Measurements from ENCODE around the gene DCAF17. TPM values are rescaled to one million over a fixed set of nuclear protein-coding genes. Genes with fewer than 3 reads are reported as not detected.

The DCAF17 gene
- polyA plus RNA-seq, 2 of the 4 experiments (the other 2 are of a cell fraction) = 11.5 to 26.9 TPM

GRCh38 chr2:171470129-171470528 lies 36.1 kb downstream of the DCAF17 start:
- ATAC-seq = no peak
- Histone ChIP-seq H3K27ac (no peak overlapping the region), H3K4me3 (no peak overlapping the region), H3K4me2 (no peak overlapping the region), H3K9me3 (no peaks in the 10 kb centered on the region), H3K4me1 (no peaks in the 10 kb centered on the region)
- ChIA-PET CTCF (interaction anchor here (0.9 kb wide), 1 partner anchor 703 kb away, joined by 3 read pairs; no protein-coding TSS in a partner anchor), POLR2A (no interaction called here)
- no peak for FAIRE-seq
- WGBS (ENCODE audit: missing lambda C conversion rate) = 93% methylated on average over 5 of the region's 5 CpGs
- no peak for DNase-seq (ENCODE audit: low read depth in 1 of 2, low spot score in 1 of 2)
- TF ChIP-seq MAFK (IDR thresholded peaks at IDR 0.05; ENCODE audit: partially characterized antibody) (peak; percentile 16), CHD4 (IDR thresholded peaks at IDR 0.05; ENCODE audit: borderline replicate concordance) (no peak)

GRCh38 chr2:171475979-171476378 lies 42.0 kb downstream of the DCAF17 start:
- ATAC-seq = no peak
- Histone ChIP-seq H3K4me2 (no peak overlapping the region), H3K4me1 (no peaks in the 10 kb centered on the region), H3K4me3 (no peak overlapping the region), H3K27ac (no peak overlapping the region), H3K9me3 (no peaks in the 10 kb centered on the region)
- DNase-seq (ENCODE audit: low read depth in 1 of 2, low spot score in 1 of 2) = no peak
- ChIA-PET CTCF (interaction anchor here (1.0 kb wide), 1 partner anchor 82 kb away, joined by 3 read pairs; no protein-coding TSS in a partner anchor), POLR2A (interaction anchor here (0.5 kb wide), 1 partner anchor 53 kb away, joined by 4 read pairs; no protein-coding TSS in a partner anchor)
- 76% methylated on average over 1 of the region's 1 CpG for WGBS (ENCODE audit: missing lambda C conversion rate)
- TF ChIP-seq MAX (IDR thresholded peaks at IDR 0.05) (no peak), FOSB (CRISPR knock-in tag; IDR thresholded peaks at IDR 0.05) (no peak), ZC3H11A (IDR thresholded peaks at IDR 0.05) (no peak), MAZ (IDR thresholded peaks at IDR 0.05; ENCODE audit: borderline replicate concordance, low read depth, low read length) (no peak), HOXB13 (CRISPR knock-in tag; IDR thresholded peaks at IDR 0.05; ENCODE audit: low read depth) (no peak), ESRRA (IDR thresholded peaks at IDR 0.05; ENCODE audit: borderline replicate concordance, low read length) (no peak), RAD21 (conservative IDR thresholded peaks at IDR 0.05 in 1 of 2, IDR thresholded peaks at IDR 0.05 in 1 of 2) (no peak), ZFP36 (IDR thresholded peaks at IDR 0.05; ENCODE audit: borderline replicate concordance, partially characterized antibody) (no peak), NR3C1 (IDR thresholded peaks at IDR 0.05) (no peak), TFCP2L1 (CRISPR knock-in tag; IDR thresholded peaks at IDR 0.05) (no peak), KDM1A (IDR thresholded peaks at IDR 0.05; ENCODE audit: low read depth) (no peak), RARB (CRISPR knock-in tag; IDR thresholded peaks at IDR 0.05) (no peak), JUN (IDR thresholded peaks at IDR 0.05) (no peak)
- FAIRE-seq = no peak

GRCh38 chr2:171478345-171478744 lies 44.3 kb downstream of the DCAF17 start:
- POLR2A ChIA-PET = no interaction called here
- no peak overlapping the region for H3K4me2 ChIP-seq
- CTCF ChIA-PET = no interaction called here

More at GRCh38 chr2:171478345-171478744, 44.3 kb downstream of the DCAF17 start:
- Histone ChIP-seq H3K27ac (no peak overlapping the region), H3K4me1 (no peaks in the 10 kb centered on the region), H3K9me3 (no peaks in the 10 kb centered on the region), H3K4me3 (no peak overlapping the region)
- TF ChIP-seq RFX5 (IDR thresholded peaks at IDR 0.05) = no peak
- TF ChIP-seq MAFK (IDR thresholded peaks at IDR 0.05; ENCODE audit: partially characterized antibody) = no peak
- no peak for TF ChIP-seq MAZ (IDR thresholded peaks at IDR 0.05; ENCODE audit: borderline replicate concordance, low read depth, low read length)
- TF ChIP-seq ESRRA (IDR thresholded peaks at IDR 0.05; ENCODE audit: borderline replicate concordance, low read length) = no peak
- TF ChIP-seq REST (IDR thresholded peaks at IDR 0.05) = no peak
- no peak for TF ChIP-seq EP300 (IDR thresholded peaks at IDR 0.05)
- no peak for TF ChIP-seq CBX2 (IDR thresholded peaks at IDR 0.05; ENCODE audit: borderline replicate concordance, low read depth)
- no peak for TF ChIP-seq POLR2A (IDR thresholded peaks at IDR 0.05; ENCODE audit: low read length)
- DNase-seq (ENCODE audit: low read depth in 1 of 2, low spot score in 1 of 2) = no peak
- 50% methylated on average over 1 of the region's 1 CpG for WGBS (ENCODE audit: missing lambda C conversion rate)
- no peak for FAIRE-seq
- ATAC-seq = no peak

Data from A549 (cell line).